Kidney (tissue), 14 donors: ENCODE data around the gene PTGES. TPM values are rescaled to one million over a fixed set of nuclear protein-coding genes. Genes with fewer than 3 reads are reported as not detected.
A peak's percentile ranks its signal among the peaks of the same experiment; 100 is the strongest.

Experiments used
- DNase-seq, 5 donors: peaks; one replicate each; pipeline ENCODE4 v3.0.0-alpha.2; 2013 to 2020
- FAIRE-seq: peaks from 2 replicates; lab custom pipeline; 2012; peaks lifted over from hg19 to GRCh38; lab: Jason Lieb, UNC
- H3K27ac ChIP-seq, 2 donors: one replicate each; pipeline ENCODE4 v1.7.0; 2013; ENCODE audit warnings: low read depth in 2 of 2, low read length in 2 of 2, inconsistent platforms in 1 of 2
- H3K27me3 ChIP-seq: one replicate; pipeline ENCODE4 v1.7.1; 2013; ENCODE audit warnings: low read length, inconsistent platforms; ENCODE audit not compliant: control insufficient read depth, insufficient read depth
- H3K36me3 ChIP-seq, 3 donors: one replicate each; pipeline versions ENCODE4 v1.7.0 to v1.7.1; 2013; ENCODE audit warnings: low read length in 3 of 3, control low read depth in 1 of 3, inconsistent platforms in 1 of 3; ENCODE audit not compliant: insufficient read depth in 3 of 3, control insufficient read depth in 2 of 3
- H3K4me1 ChIP-seq, 3 donors: one replicate each; pipeline versions ENCODE4 v1.7.0 to v1.7.1; 2013; ENCODE audit warnings: low read length in 3 of 3, inconsistent platforms in 1 of 3, low read depth in 1 of 3; ENCODE audit not compliant: control insufficient read depth in 2 of 3, insufficient read depth in 2 of 3
- H3K4me3 ChIP-seq, 3 donors: one replicate each; pipeline versions ENCODE4 v1.7.0 to v1.8.1; 2013; ENCODE audit warnings: low read length in 3 of 3, control low read depth in 1 of 3, inconsistent platforms in 1 of 3
- H3K9ac ChIP-seq, 3 donors: one replicate each; pipeline versions ENCODE4 v1.7.0 to v1.7.1; 2013; ENCODE audit warnings: low read length in 3 of 3, control low read depth in 1 of 3, inconsistent platforms in 1 of 3
- H3K9me3 ChIP-seq, 3 donors: one replicate each; pipeline versions ENCODE4 v1.7.0 to v1.7.1; 2013; ENCODE audit warnings: low read length in 3 of 3, control low read depth in 1 of 3, inconsistent platforms in 1 of 3; ENCODE audit not compliant: control insufficient read depth in 2 of 3, insufficient read depth in 1 of 3
- CTCF ChIP-seq: IDR thresholded peaks from 3 replicates; pipeline ENCODE4 v1.5.1; 2012; ENCODE audit warnings: mild to moderate bottlenecking, moderate library complexity, borderline replicate concordance; ENCODE audit not compliant: insufficient read depth; ENCODE audit errors: extremely low read depth
- intact Hi-C: fragments of 100-400 bp; cut with DNase I; formaldehyde crosslinking; loops from one replicate; pipeline ENCODE4 v1.11.1; 2022
- polyA plus RNA-seq: library from polyadenylated mRNA; stranded (reverse); fragments of 350-450 nt; fragmentation: Illumina TruSeq; extraction: RNeasy Lipid Tissue Mini Kit (QIAGEN cat#74804); gene quantifications from one replicate; pipeline ENCODE4 v1.2.3, GENCODE V29; 2014; ENCODE audit warnings: low read depth, low replicate concordance; ENCODE audit not compliant: insufficient read depth
- total RNA-seq: library from RNA; stranded (reverse); fragmentation: NEBNext Ultra II Directional; extraction: Animal tissue kit (Norgen Biotek cat#: 25700); gene quantifications from one replicate; pipeline ENCODE4 v1.2.1, GENCODE V29; 2021
- donor health status: control.
- donor health status: control.
- donor health status: control.
- donor health status: control.
- donor health status: control.
- donor health status: DM: yes; HTN: yes; CAD: no.
- donor health status: Normal renal cell carcinoma (clear cell type).

The PTGES gene
- total and polyA plus RNA-seq, 2 donors from 2014 or later, result 8.1 to 8.9 TPM

- no peak overlapping the region for H3K27ac ChIP-seq
Measured at GRCh38 chr9:129703667-129704355, 49.0 kb downstream of the PTGES start.

GRCh38 chr9:129702589-129703520 lies 50.0 kb downstream of the PTGES start:
- intact Hi-C loops, result no loop called here
- H3K36me3 ChIP-seq, result no peaks in the 10 kb centered on the region
- DNase-seq (peak in 1 of 5 donors; percentile 49), FAIRE-seq (no peak)
- H3K27me3 ChIP-seq, result no peaks in the 10 kb centered on the region
- no peaks in the 10 kb centered on the region for H3K9me3 ChIP-seq
- H3K4me1 ChIP-seq, result no peaks in the 10 kb centered on the region
- no peak overlapping the region for H3K9ac ChIP-seq
- H3K4me3 ChIP-seq, result no peak overlapping the region
- H3K27ac ChIP-seq, result peak overlapping the region in 1 of 2 donors; percentile 22
- TF ChIP-seq CTCF, result no peak

More at GRCh38 chr9:129703667-129704355, 49.0 kb downstream of the PTGES start:
- DNase-seq, result no peak
- no peaks in the 10 kb centered on the region for H3K36me3 ChIP-seq
- H3K4me3 ChIP-seq, result no peak overlapping the region
- no peak overlapping the region for H3K9ac ChIP-seq
- no peaks in the 10 kb centered on the region for H3K27me3 ChIP-seq
- intact Hi-C loops, result no loop called here
- H3K9me3 ChIP-seq, result no peaks in the 10 kb centered on the region
- no peaks in the 10 kb centered on the region for H3K4me1 ChIP-seq
- TF ChIP-seq CTCF, result no peak
- FAIRE-seq, result no peak

- no peaks in the 10 kb centered on the region for H3K9me3 ChIP-seq
- intact Hi-C loops, result no loop called here
- TF ChIP-seq CTCF, result no peak
- no peak overlapping the region for H3K9ac ChIP-seq
- H3K27ac ChIP-seq, result no peak overlapping the region
- no peaks in the 10 kb centered on the region for H3K4me1 ChIP-seq
- no peak for DNase-seq
- no peaks in the 10 kb centered on the region for H3K27me3 ChIP-seq
- no peak overlapping the region for H3K4me3 ChIP-seq
- no peaks in the 10 kb centered on the region for H3K36me3 ChIP-seq
- FAIRE-seq, result no peak
Measured at GRCh38 chr9:129701549-129701948, 51.3 kb downstream of the PTGES start.
